Ovary (tissue), 3 donors: ENCODE measurements around the gene ANKRD31.

ENCODE experiments used
- CTCF ChIP-seq, 3 donors: fragments of 450-650 bp in 2 of 3; fragments of 200-600 bp in 1 of 3; IDR thresholded peaks; one replicate each; pipeline versions ENCODE4 v1.5.1 to v1.8.0; 2016 to 2022; ENCODE audit warnings: antibody characterized with exemption in 3 of 3, mild to moderate bottlenecking in 1 of 3
- EP300 ChIP-seq: sonication (generic); formaldehyde crosslinking; IDR thresholded peaks from one replicate; pipeline ENCODE4 v1.6.1; 2017; ENCODE audit warnings: antibody characterized with exemption
- POLR2A ChIP-seq: fragments of 450-650 bp; IDR thresholded peaks from one replicate; pipeline ENCODE4 v1.6.1; 2017; ENCODE audit warnings: antibody characterized with exemption, mild to moderate bottlenecking, moderate library complexity
- donor health status: DM: no; HTN: no; CAD: no.

GRCh38 chr5:75275147-75275546 lies 38.5 kb upstream of the ANKRD31 start:
- TF ChIP-seq POLR2A = no peak
- no peak for TF ChIP-seq CTCF (IDR thresholded peaks at IDR 0.05)
- TF ChIP-seq EP300 = no peak
